ENCODE measurements around the gene BRPF3. TPM values are rescaled to one million over a fixed set of nuclear protein-coding genes. Genes with fewer than 3 reads are reported as not detected.

BRPF3 gene
- total and polyA plus RNA-seq, 2 of the 13 experiments (the other 11 are each of a cell fraction or from before 2014, with no cell fraction given), result 12.3 to 22.9 TPM

DNA sequence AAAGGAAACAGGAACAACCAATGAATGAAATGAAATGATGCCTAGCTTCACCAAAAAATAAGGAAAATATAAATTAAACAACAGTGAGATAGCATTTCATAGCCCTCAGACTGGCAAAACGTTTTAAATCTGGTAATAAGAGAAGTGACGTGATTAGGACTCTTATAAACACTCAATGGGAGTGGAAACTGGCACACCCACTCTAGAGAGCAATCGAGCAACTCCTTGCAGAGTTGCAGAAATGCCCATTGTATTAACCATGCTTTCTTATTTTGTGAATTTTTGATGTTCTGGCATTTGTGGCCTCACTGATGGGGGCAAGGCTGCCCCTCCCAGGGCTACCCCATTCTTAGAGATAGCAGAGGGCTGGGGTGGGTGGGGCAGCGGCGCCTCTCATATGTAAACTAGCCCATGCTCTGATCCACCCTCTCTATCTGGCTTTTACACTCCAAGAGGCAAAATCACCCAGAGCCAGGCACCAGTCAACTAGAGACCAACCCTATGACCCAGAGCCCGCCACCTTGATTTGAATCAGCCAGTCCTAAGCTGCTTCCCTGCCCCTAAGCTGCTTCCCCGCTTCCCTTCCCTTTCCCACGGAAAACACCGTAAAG lies 67.0 kb downstream of the BRPF3 start:
- Histone ChIP-seq H3K4me3 (replicated peaks in 1 of 3; ENCODE audit: insufficient read depth in 1 of 3, low read depth in 2 of 3, low read length in 3 of 3) (no peak overlapping the region), H3K9ac (ENCODE audit: insufficient read depth, low read depth, low read length) (no peak overlapping the region), H3K4me1 (ENCODE audit: insufficient read depth, low read length) (no peaks in the 10 kb centered on the region), H3K36me3 (replicated peaks in 1 of 2; ENCODE audit: control insufficient read depth in 1 of 2, insufficient read depth in 2 of 2, low read length in 2 of 2) (no peaks in the 10 kb centered on the region), H3K27ac (ENCODE audit: extremely low read length, insufficient read depth, low read length) (no peak overlapping the region), H4K20me1 (ENCODE audit: insufficient read depth, low read length) (no peaks in the 10 kb centered on the region), H3K27me3 (ENCODE audit: control insufficient read depth in 1 of 2, insufficient read depth in 2 of 2, low read length in 2 of 2) (peaks cover 0 to 19% of the 10 kb centered on the region in 2 experiments; a peak in 2 of 5 replicates), H2AFZ (ENCODE audit: low read length) (no peak overlapping the region), H3K79me2 (ENCODE audit: insufficient read depth, low read length) (no peaks in the 10 kb centered on the region), H3K9me3 (ENCODE audit: low read length) (0 out of 2 replicates have a peak, but pooled peaks cover 4% of the 10 kb centered on the region), H3K4me2 (ENCODE audit: low read depth, low read length) (no peak overlapping the region)
- no peak for FAIRE-seq
- no TSS peak for BruUV-seq (replicated peaks)
- ChIA-PET CTCF (ENCODE audit: low intra/inter-chr PET ratio, low total read pairs) (no interaction called here), POLR2A (no interaction called here)
- in situ Hi-C loops (cut with HindIII; ENCODE audit: extremely low pct_ligation_motif_present, low pct_unique_long_range_greater_than_20kb), result no loop called here
- TF ChIP-seq, protein P1, sequence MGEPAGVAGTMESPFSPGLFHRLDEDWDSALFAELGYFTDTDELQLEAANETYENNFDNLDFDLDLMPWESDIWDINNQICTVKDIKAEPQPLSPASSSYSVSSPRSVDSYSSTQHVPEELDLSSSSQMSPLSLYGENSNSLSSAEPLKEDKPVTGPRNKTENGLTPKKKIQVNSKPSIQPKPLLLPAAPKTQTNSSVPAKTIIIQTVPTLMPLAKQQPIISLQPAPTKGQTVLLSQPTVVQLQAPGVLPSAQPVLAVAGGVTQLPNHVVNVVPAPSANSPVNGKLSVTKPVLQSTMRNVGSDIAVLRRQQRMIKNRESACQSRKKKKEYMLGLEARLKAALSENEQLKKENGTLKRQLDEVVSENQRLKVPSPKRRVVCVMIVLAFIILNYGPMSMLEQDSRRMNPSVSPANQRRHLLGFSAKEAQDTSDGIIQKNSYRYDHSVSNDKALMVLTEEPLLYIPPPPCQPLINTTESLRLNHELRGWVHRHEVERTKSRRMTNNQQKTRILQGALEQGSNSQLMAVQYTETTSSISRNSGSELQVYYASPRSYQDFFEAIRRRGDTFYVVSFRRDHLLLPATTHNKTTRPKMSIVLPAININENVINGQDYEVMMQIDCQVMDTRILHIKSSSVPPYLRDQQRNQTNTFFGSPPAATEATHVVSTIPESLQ (CRISPR knock-in tag; conservative IDR thresholded peaks at IDR 0.05), result no peak
- TF ChIP-seq, protein P2, sequence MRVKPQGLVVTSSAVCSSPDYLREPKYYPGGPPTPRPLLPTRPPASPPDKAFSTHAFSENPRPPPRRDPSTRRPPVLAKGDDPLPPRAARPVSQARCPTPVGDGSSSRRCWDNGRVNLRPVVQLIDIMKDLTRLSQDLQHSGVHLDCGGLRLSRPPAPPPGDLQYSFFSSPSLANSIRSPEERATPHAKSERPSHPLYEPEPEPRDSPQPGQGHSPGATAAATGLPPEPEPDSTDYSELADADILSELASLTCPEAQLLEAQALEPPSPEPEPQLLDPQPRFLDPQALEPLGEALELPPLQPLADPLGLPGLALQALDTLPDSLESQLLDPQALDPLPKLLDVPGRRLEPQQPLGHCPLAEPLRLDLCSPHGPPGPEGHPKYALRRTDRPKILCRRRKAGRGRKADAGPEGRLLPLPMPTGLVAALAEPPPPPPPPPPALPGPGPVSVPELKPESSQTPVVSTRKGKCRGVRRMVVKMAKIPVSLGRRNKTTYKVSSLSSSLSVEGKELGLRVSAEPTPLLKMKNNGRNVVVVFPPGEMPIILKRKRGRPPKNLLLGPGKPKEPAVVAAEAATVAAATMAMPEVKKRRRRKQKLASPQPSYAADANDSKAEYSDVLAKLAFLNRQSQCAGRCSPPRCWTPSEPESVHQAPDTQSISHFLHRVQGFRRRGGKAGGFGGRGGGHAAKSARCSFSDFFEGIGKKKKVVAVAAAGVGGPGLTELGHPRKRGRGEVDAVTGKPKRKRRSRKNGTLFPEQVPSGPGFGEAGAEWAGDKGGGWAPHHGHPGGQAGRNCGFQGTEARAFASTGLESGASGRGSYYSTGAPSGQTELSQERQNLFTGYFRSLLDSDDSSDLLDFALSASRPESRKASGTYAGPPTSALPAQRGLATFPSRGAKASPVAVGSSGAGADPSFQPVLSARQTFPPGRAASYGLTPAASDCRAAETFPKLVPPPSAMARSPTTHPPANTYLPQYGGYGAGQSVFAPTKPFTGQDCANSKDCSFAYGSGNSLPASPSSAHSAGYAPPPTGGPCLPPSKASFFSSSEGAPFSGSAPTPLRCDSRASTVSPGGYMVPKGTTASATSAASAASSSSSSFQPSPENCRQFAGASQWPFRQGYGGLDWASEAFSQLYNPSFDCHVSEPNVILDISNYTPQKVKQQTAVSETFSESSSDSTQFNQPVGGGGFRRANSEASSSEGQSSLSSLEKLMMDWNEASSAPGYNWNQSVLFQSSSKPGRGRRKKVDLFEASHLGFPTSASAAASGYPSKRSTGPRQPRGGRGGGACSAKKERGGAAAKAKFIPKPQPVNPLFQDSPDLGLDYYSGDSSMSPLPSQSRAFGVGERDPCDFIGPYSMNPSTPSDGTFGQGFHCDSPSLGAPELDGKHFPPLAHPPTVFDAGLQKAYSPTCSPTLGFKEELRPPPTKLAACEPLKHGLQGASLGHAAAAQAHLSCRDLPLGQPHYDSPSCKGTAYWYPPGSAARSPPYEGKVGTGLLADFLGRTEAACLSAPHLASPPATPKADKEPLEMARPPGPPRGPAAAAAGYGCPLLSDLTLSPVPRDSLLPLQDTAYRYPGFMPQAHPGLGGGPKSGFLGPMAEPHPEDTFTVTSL (CRISPR knock-in tag; IDR thresholded peaks at IDR 0.05; ENCODE audit: borderline replicate concordance), result no peak
- TF ChIP-seq, protein P3, sequence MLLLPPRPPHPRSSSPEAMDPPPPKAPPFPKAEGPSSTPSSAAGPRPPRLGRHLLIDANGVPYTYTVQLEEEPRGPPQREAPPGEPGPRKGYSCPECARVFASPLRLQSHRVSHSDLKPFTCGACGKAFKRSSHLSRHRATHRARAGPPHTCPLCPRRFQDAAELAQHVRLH (CRISPR knock-in tag; IDR thresholded peaks at IDR 0.05; ENCODE audit: borderline replicate concordance, low read depth), result no peak
- no peak for TF ChIP-seq ZFP37 (CRISPR knock-in tag; IDR thresholded peaks at IDR 0.05; ENCODE audit: borderline replicate concordance)
- DNase-seq (ENCODE audit: low spot score), result no peak
- intact Hi-C loops (cut with micrococcal nuclease; ENCODE audit: unreplicated experiment), result no loop called here
- no peak for ATAC-seq
- 47% methylated on average over 9 of the region's 9 CpGs for WGBS (ENCODE audit: low lambda C conversion rate)

All from HepG2 (cell line).